ENCODE results near the gene PDE8B.

GRCh38 chr5:77337246-77337645, 126.8 kb downstream of the PDE8B start:
- TF ChIP-seq, protein P1, sequence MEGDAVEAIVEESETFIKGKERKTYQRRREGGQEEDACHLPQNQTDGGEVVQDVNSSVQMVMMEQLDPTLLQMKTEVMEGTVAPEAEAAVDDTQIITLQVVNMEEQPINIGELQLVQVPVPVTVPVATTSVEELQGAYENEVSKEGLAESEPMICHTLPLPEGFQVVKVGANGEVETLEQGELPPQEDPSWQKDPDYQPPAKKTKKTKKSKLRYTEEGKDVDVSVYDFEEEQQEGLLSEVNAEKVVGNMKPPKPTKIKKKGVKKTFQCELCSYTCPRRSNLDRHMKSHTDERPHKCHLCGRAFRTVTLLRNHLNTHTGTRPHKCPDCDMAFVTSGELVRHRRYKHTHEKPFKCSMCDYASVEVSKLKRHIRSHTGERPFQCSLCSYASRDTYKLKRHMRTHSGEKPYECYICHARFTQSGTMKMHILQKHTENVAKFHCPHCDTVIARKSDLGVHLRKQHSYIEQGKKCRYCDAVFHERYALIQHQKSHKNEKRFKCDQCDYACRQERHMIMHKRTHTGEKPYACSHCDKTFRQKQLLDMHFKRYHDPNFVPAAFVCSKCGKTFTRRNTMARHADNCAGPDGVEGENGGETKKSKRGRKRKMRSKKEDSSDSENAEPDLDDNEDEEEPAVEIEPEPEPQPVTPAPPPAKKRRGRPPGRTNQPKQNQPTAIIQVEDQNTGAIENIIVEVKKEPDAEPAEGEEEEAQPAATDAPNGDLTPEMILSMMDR (conservative IDR thresholded peaks at IDR 0.05): no peak
- TF ChIP-seq EZH2 (IDR thresholded peaks at IDR 0.05; ENCODE audit: low read depth): no peak
